B cell (primary cell): Measurements from ENCODE around the gene C15orf39.

ENCODE experiments used
- CTCF ChIP-seq: fragments of 200-600 bp; IDR thresholded peaks from one replicate; pipeline ENCODE4 v1.8.0; 2022; ENCODE audit warnings: antibody characterized with exemption, mild to moderate bottlenecking
- EZH2 ChIP-seq: IDR thresholded peaks from 2 replicates; pipeline ENCODE4 v1.6.1; 2012; ENCODE audit warnings: borderline replicate concordance, low read depth, mild to moderate bottlenecking, moderate library complexity, low read length; ENCODE audit not compliant: insufficient read depth, poor library complexity, severe bottlenecking

- no peak for TF ChIP-seq EZH2
- no peak for TF ChIP-seq CTCF
Observed at GRCh38 chr15:75177360-75178071, 24.2 kb upstream of the C15orf39 start.
